HG03354 (cell line): Measurements from ENCODE around the gene REEP6.
A peak's percentile ranks its signal among the peaks of the same experiment; 100 is the strongest.
"Not testable (repeated sequence)": the region's sequence is repeated elsewhere in the genome, so short reads cannot be mapped to it uniquely, and the experiment has no call there.

Experiments used
- ATAC-seq: cut with Tn5 transposase; IDR thresholded peaks from one replicate; pipeline ENCODE4 v1.9.1; 2021; ENCODE audit warnings: mild to moderate bottlenecking; ENCODE audit not compliant: unreplicated experiment, poor library complexity, severe bottlenecking

REEP6 gene

DNA sequence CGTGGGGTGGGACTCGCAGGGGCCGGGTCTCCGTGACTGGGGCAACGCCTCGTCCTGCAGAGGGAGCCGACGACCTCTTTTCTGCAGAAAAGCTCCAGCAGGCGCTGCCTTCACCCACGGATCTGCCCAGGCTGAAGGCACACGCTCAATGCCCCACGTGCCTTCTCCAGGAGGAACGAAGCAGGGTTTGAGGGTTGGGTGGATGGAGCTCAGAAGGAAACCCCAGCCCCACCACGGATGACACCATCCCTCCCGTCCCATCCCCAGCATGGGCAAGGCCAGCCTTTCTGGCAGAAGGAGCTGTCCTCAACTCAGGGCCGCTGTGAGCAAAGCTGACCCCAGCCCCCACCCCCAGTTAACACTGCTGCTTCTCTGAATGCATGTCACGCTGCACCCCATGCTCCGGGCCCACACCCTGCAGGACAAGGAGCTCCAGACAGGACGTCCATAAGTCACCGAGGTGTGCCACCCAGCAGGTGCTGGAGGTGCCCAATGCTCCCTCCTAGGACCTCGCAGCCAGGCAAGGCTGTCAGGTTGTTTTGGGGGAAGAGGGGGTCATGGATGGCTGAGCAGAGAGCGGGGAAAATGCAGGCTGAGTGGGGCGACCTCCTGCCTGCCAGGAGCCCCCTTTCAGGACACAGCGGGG is 19.3 kb upstream of the REEP6 start:
- ATAC-seq: no peak

DNA sequence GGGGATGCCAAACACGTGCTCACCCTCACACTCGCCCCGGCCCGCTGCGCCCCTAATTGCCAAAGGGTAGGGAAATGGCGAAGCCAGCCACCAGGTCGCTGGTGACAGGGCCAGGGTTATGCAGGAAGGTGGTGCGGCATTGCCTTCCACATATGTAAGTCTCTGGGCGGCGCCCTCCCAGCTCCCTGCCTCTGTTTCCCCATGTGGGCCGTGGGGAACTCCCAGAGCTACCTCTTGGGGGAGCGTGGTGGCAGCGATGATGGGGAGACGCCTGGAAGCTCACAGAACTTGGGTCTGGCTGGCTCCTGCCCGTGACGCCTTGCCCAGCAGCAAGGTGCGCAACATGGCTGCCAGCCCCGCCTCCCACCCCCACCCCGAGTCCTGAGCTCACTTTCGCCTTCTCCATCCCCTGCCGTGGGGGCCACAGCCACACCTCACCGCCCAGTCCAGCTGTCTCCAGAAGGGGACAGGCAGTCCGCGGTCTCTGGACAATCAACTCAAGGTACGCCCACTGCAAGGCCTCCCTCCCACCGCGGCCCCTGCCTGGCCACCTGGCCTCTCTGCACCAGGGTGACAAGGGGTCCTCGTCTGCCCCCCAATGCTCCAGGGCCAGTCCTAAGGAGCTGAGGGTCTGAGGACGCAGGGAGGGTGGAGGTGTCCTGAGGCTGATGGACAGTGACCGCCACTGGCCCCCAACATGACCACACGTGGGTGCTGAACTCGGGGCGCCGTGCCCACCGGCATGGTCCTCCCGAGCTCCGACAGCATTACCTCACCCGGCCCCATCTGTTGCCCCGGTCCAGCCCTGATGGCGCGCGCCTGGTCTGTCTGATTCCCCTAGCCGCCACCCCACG is 18.5 kb upstream of the REEP6 start:
- no peak for ATAC-seq

DNA sequence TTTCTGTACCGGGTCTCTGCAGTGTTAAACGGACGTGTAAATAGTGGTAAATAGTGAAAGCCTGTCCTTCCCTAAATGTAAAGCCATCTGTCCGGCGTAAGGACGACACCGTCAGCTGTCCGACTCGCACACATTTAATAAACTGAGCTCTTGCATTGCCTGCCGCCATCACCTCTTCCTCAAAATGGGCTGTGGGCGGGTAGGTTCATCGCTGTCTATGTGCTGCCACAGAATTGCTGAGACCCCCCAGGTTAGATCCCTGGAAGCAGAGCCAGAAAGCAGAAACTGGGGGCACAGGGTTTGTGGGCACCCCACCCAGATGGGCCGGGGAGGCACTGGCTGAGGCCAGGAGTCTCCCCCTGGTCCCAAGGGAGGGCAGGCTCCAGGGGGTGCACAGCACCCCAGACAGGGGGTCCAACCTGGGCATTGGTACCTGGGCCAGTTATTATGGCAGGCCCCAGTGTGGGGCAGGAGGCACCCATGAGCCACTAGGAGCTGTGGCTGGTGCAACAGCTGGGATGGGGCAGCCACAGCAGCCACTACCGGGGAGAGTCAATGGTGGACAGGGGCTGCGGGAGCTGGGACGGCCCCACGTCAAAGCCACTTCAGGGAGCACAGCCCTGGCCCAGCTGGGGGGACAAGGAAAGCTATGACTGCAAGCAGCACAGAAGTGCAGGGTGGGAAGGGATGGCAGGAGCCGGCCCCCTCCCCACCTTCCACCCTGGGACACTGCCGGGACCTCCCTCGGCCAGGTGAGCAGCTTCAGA is 17.7 kb upstream of the REEP6 start:
- no peak for ATAC-seq

DNA sequence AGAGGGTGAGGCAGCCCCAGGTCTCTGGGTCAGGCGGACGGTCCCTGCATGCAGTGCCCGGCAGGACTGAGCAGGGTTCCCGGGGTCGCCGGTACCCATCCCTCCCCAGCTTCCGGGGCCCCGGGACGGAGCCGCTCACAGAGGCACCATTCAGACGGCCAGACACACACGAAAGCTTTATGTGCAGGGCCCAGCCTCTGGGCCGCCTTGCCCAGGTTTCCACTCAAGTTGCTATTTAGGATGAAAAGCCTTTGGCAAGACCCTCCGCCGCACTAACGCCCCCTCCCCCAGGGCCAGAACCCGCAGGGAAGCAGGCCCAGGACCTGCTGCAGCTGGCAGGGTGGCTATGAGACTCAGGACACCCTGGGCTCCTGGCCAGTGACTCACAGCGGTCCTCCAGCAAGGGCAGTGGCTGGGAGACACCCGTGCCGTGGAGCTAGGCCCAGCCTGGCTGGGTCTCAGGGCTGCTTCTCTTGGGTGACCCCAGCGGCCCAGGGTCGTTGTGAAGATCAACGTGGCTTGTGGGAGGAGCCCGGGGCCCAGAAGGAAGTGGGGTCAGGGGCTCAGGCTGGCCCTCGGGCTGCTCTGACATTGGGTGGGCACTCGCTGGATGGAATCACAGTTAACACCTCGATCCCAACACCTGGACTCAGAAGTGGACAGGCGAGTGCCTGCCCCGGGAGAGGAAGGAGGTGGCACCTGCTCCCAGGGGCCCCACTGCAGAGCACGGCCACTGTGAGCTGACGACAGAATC is 16.8 kb upstream of the REEP6 start:
- no peak for ATAC-seq

DNA sequence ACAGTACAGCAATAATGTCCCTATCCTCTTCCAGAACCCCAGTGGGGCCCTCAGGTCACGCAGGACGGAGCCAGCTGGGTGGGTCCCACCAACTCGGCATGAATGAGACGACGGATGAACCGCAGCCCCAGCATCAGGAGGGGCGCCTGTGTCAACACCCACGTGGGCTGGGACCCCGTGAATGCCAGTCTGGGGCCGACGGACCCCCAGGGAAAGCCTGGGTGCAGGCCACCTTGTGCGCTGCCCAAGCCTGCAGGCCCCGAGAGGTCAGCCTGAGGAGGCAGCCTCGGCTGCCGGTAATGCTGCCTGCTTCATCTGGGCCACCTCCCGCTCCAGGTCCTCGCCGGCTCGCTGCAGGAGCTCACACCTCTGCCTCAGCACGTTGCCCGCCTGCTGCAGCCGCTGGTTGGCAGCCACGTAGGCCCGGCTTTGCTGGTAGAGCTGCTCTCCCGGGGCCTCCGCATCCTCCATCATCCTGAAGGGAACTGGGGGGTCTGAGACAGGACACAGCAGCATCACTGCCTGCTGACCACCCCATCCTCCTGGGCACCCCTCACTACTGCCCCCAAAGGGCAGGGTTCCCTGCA is 16.1 kb upstream of the REEP6 start:
- ATAC-seq: no peak

DNA sequence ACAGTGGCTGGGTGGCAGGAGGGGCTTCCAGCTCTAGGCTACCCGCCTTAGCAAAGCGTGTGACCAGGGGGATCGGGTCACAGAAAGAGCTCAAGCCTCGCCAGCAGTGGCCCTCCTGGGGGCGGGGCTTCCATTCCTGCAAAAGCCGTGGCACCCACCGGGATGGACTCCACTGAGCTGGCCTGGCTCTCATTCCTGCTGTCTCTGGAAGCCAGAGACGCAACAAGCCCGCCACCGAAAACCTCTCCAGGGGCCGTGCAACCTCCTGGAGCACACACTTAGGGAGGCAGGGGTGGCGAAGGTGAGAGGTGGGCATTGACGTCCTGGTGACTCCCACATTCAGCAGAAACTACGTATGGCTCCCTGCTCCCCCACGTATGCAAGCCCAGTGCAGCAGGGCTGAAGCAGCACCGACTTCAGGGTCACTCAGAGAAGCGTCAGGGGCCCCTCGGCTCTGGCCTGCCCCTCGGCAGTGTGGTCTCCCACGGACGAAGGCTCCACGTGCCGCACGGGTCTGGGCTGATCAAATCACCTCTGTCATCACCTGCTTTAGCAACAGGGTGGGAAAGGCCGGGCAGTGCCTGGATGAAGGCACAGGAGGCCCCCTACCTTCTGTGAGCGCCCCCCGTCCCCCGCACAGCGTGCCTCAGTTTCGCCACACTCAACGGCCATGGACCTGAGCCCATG is 15.1 kb upstream of the REEP6 start:
- ATAC-seq: no peak

GRCh38 chr19:1477056-1477455 is 13.9 kb upstream of the REEP6 start:
- ATAC-seq: not testable (repeated sequence)

- ATAC-seq: peak; percentile 88
These were observed 11.9 kb upstream of the REEP6 start, which contains the start of gene C19orf25 for GRCh38 chr19:1478934-1479707. C19orf25 (minus strand) TSS chr19:1479215; CDS start chr19:1478903, 312 bp downstream.

DNA sequence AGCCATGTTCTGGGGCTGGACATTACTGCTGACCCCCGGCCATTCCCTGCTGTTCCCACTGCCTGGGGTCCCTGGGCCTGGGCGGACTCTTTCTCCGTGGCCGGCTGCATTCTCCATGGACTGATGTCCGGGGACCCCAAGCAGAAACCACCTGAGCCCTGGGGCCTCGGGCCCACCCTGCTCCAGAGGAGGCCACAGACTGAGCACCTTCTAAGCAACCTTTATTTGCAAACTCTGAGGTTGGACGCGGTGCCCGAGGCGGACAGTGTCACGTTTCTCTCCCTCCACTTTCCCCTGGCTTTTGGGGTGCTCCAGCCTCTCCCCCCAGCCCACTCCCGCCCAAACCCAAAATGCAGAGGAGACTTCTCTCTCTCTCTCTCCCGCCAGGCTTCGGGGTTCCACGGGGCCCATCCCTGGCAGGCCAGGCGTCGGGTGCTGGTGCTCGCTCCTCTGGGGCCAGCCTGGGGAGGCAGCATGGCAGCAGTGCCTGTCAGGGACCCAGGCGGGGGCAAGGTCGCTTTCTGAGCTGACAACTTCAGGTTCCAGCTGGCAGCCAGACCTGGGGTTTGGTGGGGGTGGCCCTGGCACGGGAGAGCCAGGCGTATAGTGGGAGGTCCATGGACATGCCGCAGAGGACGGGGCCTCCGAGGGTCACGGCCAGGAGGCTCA is 9.6 kb upstream of the REEP6 start:
- ATAC-seq: no peak

- no peak for ATAC-seq
These were observed 9.1 kb upstream of the REEP6 start for GRCh38 chr19:1481893-1482360.

DNA sequence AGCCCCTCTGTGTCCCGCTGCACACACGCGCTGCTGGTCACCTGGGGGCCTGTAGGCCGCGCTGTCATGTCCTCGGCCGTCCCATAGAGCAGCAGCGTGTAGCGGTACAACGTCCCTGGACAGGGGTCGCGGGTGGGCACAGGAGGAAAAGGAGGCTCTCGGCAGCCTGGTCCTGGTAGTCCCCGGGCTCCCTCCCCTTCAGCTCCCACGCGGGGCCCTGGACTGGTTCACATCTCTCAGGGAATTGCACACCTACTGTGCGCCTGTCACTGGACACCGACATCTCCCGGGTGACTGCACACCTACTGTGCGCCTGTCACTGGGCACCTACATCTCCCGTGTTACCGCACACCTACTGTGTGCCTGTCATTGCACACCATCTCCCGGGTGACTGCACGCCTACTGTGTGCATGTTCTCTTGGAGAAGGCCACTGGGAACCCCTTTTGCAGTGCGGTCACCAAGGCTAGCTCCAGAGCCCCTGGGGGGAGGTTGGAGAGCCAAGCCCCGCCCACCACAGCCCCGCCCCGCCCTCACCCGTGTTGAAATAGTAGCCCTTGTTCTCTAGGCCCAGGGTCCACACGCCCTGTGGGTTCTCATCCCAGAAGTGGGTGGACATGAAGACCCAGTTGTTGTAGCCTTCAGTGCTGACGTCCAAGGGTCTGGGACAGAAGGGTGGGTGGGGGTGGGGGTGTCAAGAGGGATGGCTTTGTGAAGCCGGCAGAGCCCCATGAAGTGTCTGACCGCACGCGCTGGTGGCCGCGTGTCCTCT is 8.4 kb upstream of the REEP6 start:
- ATAC-seq: no peak

- ATAC-seq: no peak
These were observed 7.6 kb upstream of the REEP6 start for GRCh38 chr19:1483131-1483978.

GRCh38 chr19:1483979-1484428 is 7.0 kb upstream of the REEP6 start:
- ATAC-seq: no peak

DNA sequence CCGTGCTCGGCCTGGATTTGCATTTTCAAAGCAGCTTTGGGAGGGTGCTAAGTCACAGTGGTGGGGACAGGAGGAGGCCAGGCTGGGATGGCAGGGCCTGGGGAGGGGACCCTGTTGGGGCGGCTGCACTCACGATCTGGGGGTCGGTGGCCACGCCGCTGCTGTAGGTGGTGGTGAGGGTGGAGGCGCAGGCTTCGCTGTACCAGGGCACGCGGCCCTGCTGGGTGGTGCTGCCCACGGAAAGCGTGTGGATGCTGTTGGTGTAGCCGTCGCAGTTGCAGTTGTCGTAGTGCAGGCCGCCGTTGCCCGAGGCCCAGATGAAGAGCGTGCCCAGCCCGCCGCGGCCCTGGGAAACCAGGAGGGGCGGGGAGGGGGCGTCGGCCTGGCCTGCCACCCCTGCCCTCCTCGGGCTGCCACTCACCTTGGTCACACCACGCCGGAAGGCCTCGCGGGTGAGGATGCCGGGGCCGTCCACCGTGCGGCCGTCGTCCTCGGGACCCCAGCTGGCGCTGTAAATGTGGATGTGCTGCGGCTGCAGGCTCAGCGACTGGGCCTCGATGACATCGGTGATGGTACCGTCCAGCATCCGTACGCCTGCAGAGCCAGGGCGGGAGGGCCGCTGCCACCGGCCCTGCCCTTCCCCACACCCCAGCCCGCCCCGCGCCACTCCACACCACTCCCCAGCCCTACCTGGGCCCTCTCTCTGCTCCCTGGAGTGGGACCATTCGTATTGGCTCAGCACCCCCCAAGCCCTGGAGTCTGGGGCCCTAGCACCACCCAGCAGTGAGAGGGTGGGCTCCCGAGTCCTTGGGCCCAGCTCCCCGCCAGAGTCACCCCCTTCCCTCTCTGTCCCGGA is 4.0 kb upstream of the REEP6 start:
- no peak for ATAC-seq
